ENCODE results near the gene PTPRM.

- TF ChIP-seq CTCF (optimal IDR thresholded peaks at IDR 0.05 in 1 of 3, IDR thresholded peaks at IDR 0.05 in 1 of 3, conservative IDR thresholded peaks at IDR 0.05 in 1 of 3; ENCODE audit: extremely low read depth in 1 of 3, insufficient read depth in 2 of 3, low read length in 3 of 3) = no peak
- TF ChIP-seq EZH2 (IDR thresholded peaks at IDR 0.05; ENCODE audit: low read length) = no peak
Observed at GRCh38 chr18:7889515-7889914, 322.4 kb downstream of the PTPRM start.
